ENCODE results near the gene SDC4.

DNA sequence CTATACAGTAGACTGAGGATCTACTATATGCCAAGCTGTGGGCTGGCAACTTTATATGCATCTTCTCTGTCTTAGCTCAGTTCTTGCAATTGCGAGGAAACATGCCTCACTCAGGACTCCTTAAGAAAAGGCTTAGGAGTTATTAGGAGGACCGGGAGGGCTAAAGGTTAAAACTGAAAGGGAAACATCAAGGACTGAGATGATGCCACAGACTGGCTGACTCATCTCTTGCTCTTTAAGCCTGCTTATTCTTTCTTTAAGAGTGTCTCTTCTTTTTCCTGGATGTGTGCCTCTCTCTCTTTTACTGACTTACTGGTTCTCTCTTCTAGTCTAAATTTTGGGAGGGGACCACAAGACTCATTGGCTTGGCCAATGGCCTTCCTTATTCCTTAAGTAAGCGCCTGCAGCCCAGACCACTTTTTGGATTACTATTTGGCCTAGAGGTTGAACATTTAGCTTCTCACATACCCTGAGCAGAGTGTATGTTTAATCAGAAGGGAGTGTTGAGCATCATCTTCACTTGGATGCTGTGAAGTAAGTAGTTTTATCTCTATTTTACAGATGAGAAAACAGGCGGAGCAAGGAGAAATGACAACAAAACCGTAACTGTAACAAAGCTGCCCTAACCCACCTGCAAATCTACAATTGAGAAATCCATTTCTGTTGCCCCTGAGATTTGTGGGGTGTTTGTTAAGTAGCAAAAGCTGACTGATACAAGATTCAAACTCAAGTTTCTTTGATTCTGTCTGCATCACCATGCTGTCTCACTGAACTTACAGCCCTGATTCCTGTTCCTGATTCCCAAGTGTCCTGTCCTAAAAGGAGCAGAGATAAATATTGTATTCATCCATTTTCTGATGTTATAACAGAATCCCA is 7.2 kb upstream of the SDC4 start:
- no peak for TF ChIP-seq POLR2A (IDR thresholded peaks at IDR 0.05; ENCODE audit: low read depth, low read length)
- TF ChIP-seq TAF1 (IDR thresholded peaks at IDR 0.05; ENCODE audit: borderline replicate concordance, low read depth, low read length): no peak
- TF ChIP-seq POLR2AphosphoS5 (IDR thresholded peaks at IDR 0.05; ENCODE audit: low read depth, low read length): no peak
